Parathyroid adenoma (tissue), 2 donors: ENCODE data around the gene DIAPH2.

Source experiments
- H2AFZ ChIP-seq: fragments of 300-600 bp; sonication (generic); one replicate; pipeline ENCODE4 v1.7.0; 2017; ENCODE audit warnings: antibody characterized with exemption, mild to moderate bottlenecking
- H3K27ac ChIP-seq: fragments of 300-600 bp; sonication (generic); one replicate; pipeline ENCODE4 v1.7.0; 2017
- H3K27me3 ChIP-seq: fragments of 300-600 bp; sonication (generic); one replicate; pipeline ENCODE4 v1.7.0; 2017; ENCODE audit warnings: low read length; ENCODE audit not compliant: control insufficient read depth, insufficient read depth
- H3K36me3 ChIP-seq: fragments of 300-600 bp; sonication (generic); one replicate; pipeline ENCODE4 v1.7.0; 2017; ENCODE audit warnings: low read length; ENCODE audit not compliant: control insufficient read depth, insufficient read depth
- H3K4me1 ChIP-seq: fragments of 300-600 bp; sonication (generic); one replicate; pipeline ENCODE4 v1.7.0; 2017; ENCODE audit warnings: control low read depth
- H3K4me2 ChIP-seq: fragments of 300-600 bp; sonication (generic); one replicate; pipeline ENCODE4 v1.7.0; 2017; ENCODE audit warnings: low read length
- H3K4me3 ChIP-seq: fragments of 300-600 bp; sonication (generic); one replicate; pipeline ENCODE4 v1.7.0; 2017; ENCODE audit warnings: low read depth, low read length
- H3K79me2 ChIP-seq: fragments of 300-600 bp; sonication (generic); one replicate; pipeline ENCODE4 v1.7.0; 2017; ENCODE audit warnings: control low read depth
- H3K9ac ChIP-seq: fragments of 300-600 bp; sonication (generic); one replicate; pipeline ENCODE4 v1.7.0; 2017; ENCODE audit warnings: mild to moderate bottlenecking
- H3K9me3 ChIP-seq: fragments of 300-600 bp; sonication (generic); one replicate; pipeline ENCODE4 v1.7.0; 2017; ENCODE audit warnings: low read length; ENCODE audit not compliant: control insufficient read depth
- TF ChIP-seq, protein P1 (sequence below): fragments of 300-600 bp; sonication (generic); IDR thresholded peaks from one replicate; pipeline ENCODE4 v1.7.0; 2017; ENCODE audit warnings: antibody characterized with exemption, mild to moderate bottlenecking
- donor health status: primary hyperparathyroidism.

The DIAPH2 gene

DNA sequence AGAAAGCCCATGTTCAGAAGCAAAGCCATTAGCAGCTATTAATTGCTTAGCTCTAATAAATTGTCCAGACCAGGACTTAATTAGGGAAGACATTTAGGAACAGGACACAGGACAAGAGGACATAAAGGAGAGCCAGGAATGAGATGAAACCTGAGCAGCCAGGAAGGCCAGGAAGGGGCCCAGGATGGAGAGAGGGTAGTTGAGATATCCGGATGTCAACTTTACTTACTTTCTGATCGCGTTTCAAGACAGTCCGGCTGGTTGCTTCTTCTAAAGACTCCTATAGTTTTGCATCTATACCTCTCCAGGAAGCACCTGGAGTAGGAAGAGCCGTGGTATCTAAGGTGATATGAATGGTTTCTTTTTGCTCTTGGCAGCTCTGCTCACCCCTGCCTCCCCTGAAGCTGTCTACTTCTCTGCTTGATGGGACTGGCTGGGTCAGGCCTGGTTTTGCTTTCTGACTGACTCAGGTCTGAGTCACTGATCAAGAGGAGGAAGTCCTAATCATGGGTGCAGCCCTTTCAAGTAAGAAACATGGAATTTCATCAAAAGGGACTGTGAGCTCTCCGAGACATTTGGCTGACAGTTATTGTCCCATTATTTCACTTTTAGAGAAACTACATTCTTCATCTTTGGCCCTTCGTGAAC lies 932.4 kb downstream of the DIAPH2 start:
- TF ChIP-seq, protein P1, sequence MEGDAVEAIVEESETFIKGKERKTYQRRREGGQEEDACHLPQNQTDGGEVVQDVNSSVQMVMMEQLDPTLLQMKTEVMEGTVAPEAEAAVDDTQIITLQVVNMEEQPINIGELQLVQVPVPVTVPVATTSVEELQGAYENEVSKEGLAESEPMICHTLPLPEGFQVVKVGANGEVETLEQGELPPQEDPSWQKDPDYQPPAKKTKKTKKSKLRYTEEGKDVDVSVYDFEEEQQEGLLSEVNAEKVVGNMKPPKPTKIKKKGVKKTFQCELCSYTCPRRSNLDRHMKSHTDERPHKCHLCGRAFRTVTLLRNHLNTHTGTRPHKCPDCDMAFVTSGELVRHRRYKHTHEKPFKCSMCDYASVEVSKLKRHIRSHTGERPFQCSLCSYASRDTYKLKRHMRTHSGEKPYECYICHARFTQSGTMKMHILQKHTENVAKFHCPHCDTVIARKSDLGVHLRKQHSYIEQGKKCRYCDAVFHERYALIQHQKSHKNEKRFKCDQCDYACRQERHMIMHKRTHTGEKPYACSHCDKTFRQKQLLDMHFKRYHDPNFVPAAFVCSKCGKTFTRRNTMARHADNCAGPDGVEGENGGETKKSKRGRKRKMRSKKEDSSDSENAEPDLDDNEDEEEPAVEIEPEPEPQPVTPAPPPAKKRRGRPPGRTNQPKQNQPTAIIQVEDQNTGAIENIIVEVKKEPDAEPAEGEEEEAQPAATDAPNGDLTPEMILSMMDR = no peak
- H3K4me3 ChIP-seq = no peak overlapping the region
- H2AFZ ChIP-seq = no peak overlapping the region
- no peaks in the 10 kb centered on the region for H3K9me3 ChIP-seq
- H3K4me1 ChIP-seq = no peaks in the 10 kb centered on the region
- H3K27ac ChIP-seq = no peak overlapping the region
- no peaks in the 10 kb centered on the region for H3K36me3 ChIP-seq
- H3K9ac ChIP-seq = no peak overlapping the region
- H3K4me2 ChIP-seq = no peak overlapping the region
- H3K79me2 ChIP-seq = no peaks in the 10 kb centered on the region
- no peaks in the 10 kb centered on the region for H3K27me3 ChIP-seq

DNA sequence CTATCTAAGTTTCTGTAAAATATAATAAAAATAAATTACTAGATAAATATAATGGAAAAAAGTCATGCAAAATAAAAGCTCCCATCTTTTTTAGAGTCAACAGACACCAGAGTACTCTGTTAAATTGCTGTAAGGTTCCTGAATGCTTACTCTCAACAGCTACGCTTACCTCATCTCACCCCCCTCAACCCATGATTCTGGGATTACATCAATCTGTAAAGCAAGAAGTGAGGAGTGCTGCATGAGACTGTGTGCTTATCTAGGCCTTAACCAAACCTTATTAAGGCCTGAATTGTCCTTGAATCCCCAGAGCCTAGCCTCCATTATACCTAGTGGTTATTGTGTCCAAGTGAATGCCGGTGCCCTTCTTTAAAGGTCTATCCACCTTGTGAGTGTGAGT lies 934.9 kb downstream of the DIAPH2 start:
- no peak overlapping the region for H3K9ac ChIP-seq
- no peak overlapping the region for H3K27ac ChIP-seq
- no peaks in the 10 kb centered on the region for H3K36me3 ChIP-seq
- H3K9me3 ChIP-seq = no peaks in the 10 kb centered on the region
- TF ChIP-seq, protein P1 = no peak
- H3K79me2 ChIP-seq = no peaks in the 10 kb centered on the region
- no peaks in the 10 kb centered on the region for H3K4me1 ChIP-seq
- no peak overlapping the region for H3K4me3 ChIP-seq
- H3K4me2 ChIP-seq = no peak overlapping the region
- no peaks in the 10 kb centered on the region for H3K27me3 ChIP-seq
- no peak overlapping the region for H2AFZ ChIP-seq

DNA sequence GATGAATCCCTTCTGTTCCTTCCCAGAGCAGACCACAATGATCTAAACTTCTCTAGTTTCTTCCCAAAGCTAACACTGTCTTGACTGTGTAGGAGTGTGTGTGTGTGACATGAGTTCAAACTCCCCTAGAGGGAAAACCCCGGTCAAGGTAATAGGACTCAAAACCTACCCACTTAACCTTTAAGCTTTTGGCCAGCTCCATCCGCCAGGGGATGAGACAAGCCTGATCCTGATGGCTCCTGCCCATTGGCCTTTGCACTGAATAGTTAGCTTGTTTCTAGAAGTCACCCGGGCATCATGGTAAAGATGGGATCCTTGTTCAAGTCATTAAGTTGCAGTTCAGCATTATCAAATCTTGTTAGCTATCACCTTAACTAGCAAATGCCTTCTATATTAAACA lies 937.5 kb downstream of the DIAPH2 start:
- Histone ChIP-seq H3K79me2 (no peaks in the 10 kb centered on the region), H3K9me3 (no peaks in the 10 kb centered on the region), H3K9ac (no peak overlapping the region), H3K4me1 (no peaks in the 10 kb centered on the region), H2AFZ (no peak overlapping the region), H3K4me2 (no peak overlapping the region), H3K36me3 (no peaks in the 10 kb centered on the region), H3K27me3 (no peaks in the 10 kb centered on the region), H3K4me3 (no peak overlapping the region), H3K27ac (no peak overlapping the region)
- TF ChIP-seq, protein P1 = no peak

DNA sequence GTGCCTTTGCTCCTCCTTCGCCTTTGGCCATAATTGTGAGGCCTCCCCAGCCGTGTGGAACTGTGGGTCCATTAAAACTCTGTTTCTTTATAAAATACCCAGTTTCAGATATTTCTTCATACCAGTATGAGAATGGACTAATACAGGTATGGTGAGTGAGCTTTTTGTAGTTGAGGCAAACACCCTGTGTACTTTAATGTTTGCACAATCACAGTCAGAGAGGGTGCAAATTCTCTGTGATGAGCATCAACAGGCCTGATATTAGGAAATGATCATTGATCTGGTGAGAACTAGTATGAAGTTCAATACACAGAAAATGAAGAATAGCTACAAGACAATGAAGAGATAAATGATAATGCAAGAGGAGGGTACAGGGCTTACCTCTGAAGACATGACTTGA lies 943.7 kb downstream of the DIAPH2 start:
- Histone ChIP-seq H3K79me2 (no peaks in the 10 kb centered on the region), H3K36me3 (no peaks in the 10 kb centered on the region), H3K4me1 (no peaks in the 10 kb centered on the region), H2AFZ (no peak overlapping the region), H3K27ac (no peak overlapping the region), H3K9ac (no peak overlapping the region), H3K4me2 (no peak overlapping the region), H3K27me3 (no peaks in the 10 kb centered on the region), H3K9me3 (no peaks in the 10 kb centered on the region), H3K4me3 (no peak overlapping the region)
- TF ChIP-seq, protein P1 = no peak
